ENCODE data around the gene PRSS33.

DNA sequence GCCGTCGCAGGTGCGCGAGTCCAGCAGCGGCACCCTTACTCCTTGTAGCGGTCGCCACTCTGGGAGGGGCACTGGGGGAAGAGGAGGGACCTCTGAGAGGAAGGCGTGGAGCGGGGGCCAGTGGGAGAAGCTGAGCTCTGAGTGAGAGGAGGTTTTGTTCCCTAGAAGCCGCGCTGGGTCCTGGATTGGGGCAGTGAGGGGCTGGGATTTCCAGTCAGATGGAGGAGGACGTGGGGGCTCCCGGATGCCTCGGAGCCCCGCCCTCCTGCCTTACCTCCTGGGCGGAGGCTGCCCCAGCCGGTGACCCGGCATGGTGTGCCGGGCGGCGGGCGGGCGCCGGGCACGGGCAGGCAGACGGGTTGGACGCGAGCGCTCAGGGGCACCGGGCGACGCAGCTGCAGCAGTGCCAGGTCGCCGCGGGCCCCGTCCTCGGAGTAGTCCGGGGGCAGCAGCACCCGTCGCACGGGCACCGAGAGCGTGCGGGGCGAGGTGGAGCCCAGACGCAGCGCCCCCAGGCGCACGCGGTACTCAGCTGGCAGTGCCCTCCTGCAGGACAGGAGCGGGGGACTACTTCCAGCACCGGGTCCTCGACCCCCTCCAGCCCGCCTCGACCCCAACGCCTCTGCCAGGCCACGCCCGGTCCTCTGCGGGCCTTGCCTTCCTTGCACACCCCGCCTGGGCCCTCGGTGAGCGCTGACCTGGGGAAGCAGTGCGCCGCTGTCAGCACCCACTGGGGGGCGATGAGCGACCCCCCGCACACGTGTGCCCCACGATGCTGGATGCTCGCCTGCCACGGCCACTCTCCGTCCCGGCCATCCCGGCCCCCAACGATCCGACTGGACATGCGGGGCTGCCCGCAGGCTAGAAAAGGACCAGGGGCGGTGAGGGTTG, 2.0 kb downstream of the PRSS33 start:
- TF ChIP-seq, protein P1, sequence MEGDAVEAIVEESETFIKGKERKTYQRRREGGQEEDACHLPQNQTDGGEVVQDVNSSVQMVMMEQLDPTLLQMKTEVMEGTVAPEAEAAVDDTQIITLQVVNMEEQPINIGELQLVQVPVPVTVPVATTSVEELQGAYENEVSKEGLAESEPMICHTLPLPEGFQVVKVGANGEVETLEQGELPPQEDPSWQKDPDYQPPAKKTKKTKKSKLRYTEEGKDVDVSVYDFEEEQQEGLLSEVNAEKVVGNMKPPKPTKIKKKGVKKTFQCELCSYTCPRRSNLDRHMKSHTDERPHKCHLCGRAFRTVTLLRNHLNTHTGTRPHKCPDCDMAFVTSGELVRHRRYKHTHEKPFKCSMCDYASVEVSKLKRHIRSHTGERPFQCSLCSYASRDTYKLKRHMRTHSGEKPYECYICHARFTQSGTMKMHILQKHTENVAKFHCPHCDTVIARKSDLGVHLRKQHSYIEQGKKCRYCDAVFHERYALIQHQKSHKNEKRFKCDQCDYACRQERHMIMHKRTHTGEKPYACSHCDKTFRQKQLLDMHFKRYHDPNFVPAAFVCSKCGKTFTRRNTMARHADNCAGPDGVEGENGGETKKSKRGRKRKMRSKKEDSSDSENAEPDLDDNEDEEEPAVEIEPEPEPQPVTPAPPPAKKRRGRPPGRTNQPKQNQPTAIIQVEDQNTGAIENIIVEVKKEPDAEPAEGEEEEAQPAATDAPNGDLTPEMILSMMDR (IDR thresholded peaks at IDR 0.05; ENCODE audit: insufficient read depth, low read length, poor library complexity, severe bottlenecking): no peak
- TF ChIP-seq EZH2phosphoT487 (conservative IDR thresholded peaks at IDR 0.05; ENCODE audit: low read length): no peak

All from SU-DHL-6 (cell line).